RKO (cell line): ENCODE measurements around the gene NUSAP1.
"Not testable (repeated sequence)": the region's sequence is repeated elsewhere in the genome, so short reads cannot be mapped to it uniquely, and the experiment has no call there.

Experiments used
- DNase-seq: peaks from one replicate; pipeline ENCODE4 v3.0.0-alpha.2; 2016; ENCODE audit warnings: low spot score

NUSAP1 gene

GRCh38 chr15:41333026-41333562, 413 bp downstream of the NUSAP1 start:
- DNase-seq, result no peak

DNA sequence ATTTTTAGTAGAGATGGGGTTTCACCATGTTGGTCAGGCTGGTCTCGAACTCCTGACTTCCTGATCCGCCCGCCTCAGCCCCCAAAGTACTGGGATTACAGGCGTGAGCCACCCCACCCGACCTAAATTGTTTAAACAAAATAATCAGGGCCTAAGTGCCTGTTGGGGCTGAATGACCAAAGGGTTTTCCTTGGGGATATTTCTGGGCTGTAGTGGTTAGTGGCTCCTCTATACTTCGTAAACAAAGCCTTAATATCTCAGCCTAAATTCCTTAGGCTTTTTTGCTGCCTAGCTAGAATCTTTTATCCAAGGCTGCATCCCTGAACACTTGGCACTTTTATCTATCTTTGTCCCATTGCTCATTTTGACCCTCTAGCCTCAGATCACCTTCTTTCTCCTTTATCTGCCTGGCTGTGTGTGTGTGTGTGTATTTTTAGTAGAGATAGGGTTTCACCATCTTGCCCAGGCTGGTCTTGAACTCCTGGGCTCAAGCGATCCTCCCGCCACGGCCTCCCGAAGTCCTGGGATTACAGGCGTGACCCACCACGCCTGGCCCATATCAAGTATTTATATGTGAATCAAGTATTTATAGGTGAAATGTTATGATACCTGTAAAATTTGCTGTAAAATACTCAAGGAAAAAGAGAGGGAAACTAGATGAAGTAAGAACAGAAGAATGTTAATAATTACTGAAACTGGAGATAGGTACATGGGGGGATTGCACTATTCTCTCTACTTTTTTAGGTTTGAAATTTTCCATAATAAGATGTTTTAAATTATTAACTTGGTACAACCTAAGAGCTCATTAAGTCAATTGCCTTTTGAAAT, 1.8 kb downstream of the NUSAP1 start:
- DNase-seq, result peak; percentile 30

DNA sequence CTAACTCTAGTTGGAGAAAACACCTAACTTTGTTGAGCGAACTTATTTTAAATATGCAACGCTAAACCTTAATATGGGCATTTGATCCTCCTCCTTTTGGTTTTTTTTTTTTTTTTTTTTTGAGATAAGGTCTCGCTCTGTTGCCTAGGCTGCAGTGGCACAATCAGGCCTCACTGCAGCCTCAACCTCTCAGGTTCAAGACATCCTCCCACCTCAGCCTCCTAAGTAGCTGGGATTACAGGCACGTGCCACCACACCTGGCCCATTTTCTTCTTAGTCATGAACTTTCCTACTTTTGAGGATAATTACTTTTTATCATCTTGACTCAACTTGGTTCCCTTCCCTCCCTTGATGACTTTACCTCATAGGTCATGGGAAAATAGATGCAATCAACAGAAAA, 3.9 kb downstream of the NUSAP1 start:
- DNase-seq, result no peak

GRCh38 chr15:41337047-41337446, 4.4 kb downstream of the NUSAP1 start:
- DNase-seq, result no peak

- no peak for DNase-seq
Observed at GRCh38 chr15:41337631-41338522, 5.2 kb downstream of the NUSAP1 start.

GRCh38 chr15:41340189-41340695, 7.6 kb downstream of the NUSAP1 start:
- DNase-seq, result no peak

DNA sequence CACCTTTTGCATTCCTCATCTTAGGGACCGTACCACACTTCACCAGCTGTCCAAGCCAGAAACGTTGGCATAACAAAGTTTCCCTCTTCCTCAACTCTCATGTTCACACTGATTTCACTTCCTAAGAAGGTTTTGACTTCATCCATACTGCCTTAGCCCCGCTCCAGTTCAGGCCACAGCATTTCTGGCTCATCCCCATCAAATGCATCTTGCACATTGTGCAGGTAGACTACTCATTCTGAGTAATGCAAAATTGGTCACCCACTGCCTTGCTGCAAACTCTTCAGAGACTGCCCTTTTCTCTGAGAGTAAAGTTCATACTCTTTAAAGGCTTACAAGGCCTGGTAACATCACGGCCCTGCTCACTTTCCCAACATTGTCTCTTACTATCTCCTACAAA, 8.8 kb downstream of the NUSAP1 start:
- DNase-seq, result no peak

DNA sequence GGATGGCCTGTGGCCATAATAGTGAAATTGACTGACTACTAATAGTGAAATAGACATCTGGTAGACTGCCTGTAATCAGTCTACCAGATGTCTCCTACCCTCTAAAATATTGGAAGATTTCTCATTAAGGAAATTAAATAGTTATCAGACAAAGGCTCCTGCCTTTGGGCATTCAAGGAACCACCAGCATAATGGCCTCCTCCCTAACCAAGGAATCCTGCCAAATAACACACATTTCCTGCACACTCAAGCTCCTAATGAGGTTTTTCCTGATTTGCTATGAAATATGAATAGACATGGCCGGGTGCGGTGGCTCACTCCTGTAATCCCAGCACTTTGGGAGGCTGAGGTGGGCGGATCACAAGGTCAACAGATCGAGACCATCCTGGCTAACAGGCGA, 14.6 kb downstream of the NUSAP1 start:
- DNase-seq, result no peak

DNA sequence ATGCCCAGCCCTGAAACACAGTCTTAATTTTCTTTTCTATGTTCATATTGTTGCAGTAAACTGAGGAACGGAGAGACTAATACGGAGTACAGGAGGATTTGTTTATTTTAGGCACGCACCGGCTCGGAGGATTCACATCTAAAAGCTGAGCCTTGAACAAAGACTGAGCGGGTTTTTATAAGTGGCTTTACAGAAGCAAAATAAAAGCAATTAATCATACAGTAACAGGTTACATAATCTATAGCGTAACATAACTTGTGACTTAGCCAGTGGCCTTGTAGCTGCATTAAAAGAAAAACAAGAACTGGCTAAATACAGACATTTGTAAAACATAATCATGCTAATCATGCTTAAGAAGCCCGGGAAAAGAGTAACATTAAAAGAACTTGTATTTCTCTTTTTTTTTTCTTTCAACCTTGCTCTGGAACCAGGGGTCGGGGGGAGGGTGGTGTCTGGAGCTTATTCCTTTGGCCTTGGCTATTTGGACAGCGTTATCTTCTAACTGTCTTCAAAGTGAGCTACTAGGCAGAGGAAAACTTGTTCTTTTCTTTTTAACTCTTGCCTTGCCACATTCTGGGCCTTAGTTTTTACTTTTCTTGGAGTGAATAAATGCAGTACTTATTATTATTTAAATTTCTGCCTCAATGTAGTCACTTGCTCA, 17.5 kb downstream of the NUSAP1 start:
- no peak for DNase-seq

GRCh38 chr15:41354371-41354770, 21.7 kb downstream of the NUSAP1 start:
- DNase-seq, result no peak

DNA sequence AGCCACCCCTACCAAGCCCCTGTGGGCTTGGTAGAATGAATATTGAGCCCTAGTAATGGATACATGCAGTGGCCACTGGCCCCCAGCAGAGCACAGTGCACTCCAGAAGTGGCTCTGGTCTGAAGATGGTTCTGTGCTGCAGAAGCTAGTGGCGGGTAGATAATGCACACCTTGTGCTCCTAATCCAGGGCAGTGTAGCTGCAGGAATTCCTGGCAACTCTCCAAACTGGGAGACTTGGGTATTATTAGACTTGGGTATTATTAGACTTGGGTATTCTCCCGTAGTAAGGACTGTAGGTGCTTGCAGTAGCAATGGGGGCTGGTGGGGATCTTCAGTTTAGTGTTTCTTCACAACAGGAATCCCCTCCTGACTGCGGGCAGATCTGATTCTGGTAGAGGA, 34.7 kb downstream of the NUSAP1 start:
- DNase-seq, result no peak

DNA sequence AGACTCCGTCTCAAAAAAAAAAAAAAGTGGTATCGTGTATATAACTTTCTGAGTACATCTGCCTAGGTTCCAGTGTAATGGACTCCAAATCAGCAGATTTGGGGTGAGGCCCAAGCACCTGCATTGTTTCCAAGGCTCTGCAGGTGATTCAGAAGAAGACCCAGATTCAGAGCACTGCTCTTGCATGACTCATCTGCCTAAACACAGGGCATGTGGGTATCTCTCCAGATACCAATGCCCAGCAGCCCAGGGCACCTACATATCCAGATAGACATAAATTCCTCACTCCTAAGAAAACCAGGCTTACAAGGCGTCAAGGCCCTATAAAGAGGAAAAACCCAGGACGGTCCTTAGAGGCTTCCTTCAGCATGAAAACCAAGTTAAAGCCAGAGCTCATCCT, 45.3 kb downstream of the NUSAP1 start:
- DNase-seq, result no peak

DNA sequence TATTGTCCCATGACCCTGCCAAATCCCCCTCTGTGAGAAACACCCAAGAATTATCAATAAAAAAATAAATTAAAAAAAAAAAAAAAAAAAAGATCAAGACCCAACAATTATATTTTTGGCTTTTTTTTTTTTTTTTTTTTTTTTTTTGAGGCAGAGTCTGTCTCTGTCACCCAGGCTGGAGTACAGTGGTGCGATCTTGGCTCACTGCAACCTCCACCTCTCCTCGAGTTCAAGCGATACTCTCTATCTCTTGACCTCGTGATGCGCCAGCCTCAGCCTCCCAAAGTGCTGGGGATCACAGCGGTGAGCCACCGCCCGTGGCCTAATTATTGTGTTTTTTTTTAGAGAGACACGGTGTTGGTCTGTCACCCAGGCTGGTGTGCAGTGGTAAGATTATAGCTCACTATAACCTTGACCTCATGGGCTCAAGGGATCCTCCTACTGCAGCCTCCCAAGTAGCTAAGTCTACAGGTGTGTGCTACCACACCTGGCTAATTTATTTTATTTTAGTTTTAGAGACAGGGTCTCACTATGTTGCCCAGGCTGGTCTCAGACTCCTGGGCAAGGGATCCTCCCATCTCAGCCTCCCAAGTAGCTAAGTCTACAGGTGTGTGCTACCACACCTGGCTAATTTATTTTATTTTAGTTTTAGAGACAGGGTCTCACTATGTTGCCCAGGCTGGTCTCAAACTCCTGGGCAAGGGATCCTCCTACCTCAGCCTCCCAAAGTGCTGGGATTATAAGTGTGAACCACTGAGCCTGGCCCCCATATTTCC, 51.5 kb downstream of the NUSAP1 start:
- DNase-seq, result not testable (repeated sequence)

DNA sequence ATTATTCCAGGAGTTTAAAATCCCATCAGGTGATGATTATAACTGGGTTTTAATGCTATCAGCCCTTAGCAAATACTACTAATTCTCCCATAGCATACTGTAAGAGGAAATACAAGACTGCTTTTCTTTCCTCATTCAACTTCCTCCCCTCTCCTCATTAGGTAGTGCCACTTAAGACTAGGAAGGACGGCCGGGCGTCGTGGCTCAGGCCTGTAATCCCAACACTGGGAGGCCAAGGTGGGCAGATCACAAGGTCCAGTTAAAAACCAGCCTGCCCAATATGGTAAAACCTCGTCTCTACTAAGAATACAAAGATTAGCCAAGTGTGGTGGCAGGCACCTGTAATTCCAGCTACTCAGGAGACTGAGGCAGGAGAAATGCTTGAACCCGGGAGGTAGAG, 55.0 kb downstream of the NUSAP1 start:
- no peak for DNase-seq

DNA sequence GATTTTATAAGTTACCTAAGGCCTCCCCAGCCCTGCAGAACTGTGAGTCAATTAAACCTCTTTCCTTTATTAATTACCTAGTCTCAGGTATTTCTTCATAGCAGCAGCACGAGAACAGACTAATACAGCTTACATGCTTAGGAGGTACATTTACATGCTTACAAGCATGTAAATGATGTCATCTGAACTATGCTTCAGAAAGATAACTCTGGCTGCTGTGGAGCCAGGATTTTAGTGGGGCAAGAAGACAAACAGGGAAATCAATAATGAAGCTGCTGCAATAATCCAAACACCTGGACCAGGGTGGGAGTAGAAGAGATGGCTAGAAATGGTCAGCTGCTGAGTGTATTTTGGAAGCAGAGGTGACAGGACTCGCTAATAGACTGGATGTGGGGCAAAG, 60.0 kb downstream of the NUSAP1 start:
- DNase-seq, result no peak

GRCh38 chr15:41394924-41395323, 62.2 kb downstream of the NUSAP1 start:
- DNase-seq, result peak; percentile 36

DNA sequence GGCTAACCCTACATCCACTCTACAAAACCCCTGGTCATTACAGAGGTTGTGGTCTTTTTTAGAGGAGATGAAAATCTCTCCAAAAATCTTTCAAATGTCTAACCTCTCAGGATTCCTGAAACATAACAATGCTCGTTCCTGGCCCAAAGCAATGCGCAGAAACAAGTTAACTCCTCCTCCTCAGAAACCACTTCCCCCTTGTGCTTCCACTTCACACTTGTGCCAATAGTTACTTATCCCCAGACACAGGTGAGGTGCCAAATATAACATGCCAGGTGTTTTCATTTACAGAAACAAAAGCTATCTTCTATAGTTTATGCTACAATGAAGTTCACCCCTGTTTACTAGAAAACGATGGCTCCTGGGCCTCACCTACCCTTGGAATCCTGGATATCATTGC, 63.4 kb downstream of the NUSAP1 start:
- DNase-seq, result no peak

- DNase-seq, result no peak
Observed at GRCh38 chr15:41401904-41402267, 69.2 kb downstream of the NUSAP1 start.

DNA sequence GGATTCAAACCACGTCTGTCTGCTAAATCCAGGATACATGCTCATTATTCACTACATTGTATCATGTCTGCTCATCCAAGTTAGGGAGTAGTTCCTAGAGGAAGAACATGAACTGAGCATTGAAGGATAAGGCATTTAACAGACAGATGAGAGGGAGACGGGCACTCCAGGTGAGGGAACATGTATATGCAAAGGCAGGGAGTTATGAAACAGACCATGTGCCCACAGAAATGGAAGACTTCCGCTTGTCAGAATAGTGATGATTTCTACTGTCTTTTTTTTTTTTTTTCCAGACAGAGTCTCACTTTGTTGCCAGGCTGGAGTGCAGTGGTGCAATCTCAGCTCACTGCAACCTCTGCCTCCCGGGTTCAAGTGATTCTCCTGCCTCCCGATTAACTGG, 74.7 kb downstream of the NUSAP1 start:
- no peak for DNase-seq

GRCh38 chr15:41408234-41408641, 75.6 kb downstream of the NUSAP1 start:
- DNase-seq, result no peak

DNA sequence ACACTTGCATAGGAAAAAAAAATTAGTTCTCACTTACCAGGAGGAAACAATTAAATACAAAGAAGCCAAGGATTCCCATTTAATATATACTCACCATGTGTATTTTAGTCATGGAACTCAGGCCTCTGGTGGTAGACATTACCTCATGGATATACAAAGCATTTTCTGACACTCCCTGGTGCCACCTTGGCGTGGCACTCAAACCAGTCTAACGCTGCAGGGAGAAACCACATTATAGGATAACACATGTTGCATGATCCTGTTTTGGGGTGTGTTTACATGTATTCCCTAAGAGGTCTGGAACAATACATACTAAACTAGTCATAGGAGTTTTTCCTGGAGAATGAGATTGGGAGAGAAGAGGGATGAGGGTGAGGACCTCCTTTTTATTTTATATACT, 78.3 kb downstream of the NUSAP1 start:
- no peak for DNase-seq
